Measurements from ENCODE around the gene KRTAP4-3. TPM values are rescaled to one million over a fixed set of nuclear protein-coding genes. Genes with fewer than 3 reads are reported as not detected.

The KRTAP4-3 gene
- total RNA-seq, 1 donor from 2014 or later: not detected

Other genes with a start within 250 kb of the KRTAP4-3 start
- gene KRT23, start 230.6 kb downstream of the KRTAP4-3 start, total RNA-seq: 1.1 TPM
- gene KRT39, start 201.3 kb downstream of the KRTAP4-3 start, total RNA-seq: 0.35 TPM
- gene KRT40, start 183.9 kb downstream of the KRTAP4-3 start, total RNA-seq: not detected
- gene KRTAP3-3, start 174.1 kb downstream of the KRTAP4-3 start, total RNA-seq: not detected
- not detected for gene KRTAP3-2, start 168.3 kb downstream of the KRTAP4-3 start, total RNA-seq
- gene KRTAP3-1, start 159.1 kb downstream of the KRTAP4-3 start, total RNA-seq: not detected
- not detected for gene KRTAP1-5, start 141.0 kb downstream of the KRTAP4-3 start, total RNA-seq
- not detected for gene KRTAP1-4, start 138.0 kb downstream of the KRTAP4-3 start, total RNA-seq
- not detected for gene KRTAP1-3, start 133.3 kb downstream of the KRTAP4-3 start, total RNA-seq
- not detected for gene KRTAP1-1, start 126.8 kb downstream of the KRTAP4-3 start, total RNA-seq
- not detected for gene KRTAP2-1, start 120.9 kb downstream of the KRTAP4-3 start, total RNA-seq
- gene KRTAP2-2, start 113.0 kb downstream of the KRTAP4-3 start, total RNA-seq: not detected
- not detected for gene KRTAP2-3, start 108.1 kb downstream of the KRTAP4-3 start, total RNA-seq
- not detected for gene KRTAP2-4, start 102.3 kb downstream of the KRTAP4-3 start, total RNA-seq
- not detected for gene KRTAP4-7, start 84.1 kb downstream of the KRTAP4-3 start, total RNA-seq
- gene KRTAP4-8, start 70.1 kb downstream of the KRTAP4-3 start, total RNA-seq: not detected
- not detected for gene KRTAP4-16, start 66.0 kb downstream of the KRTAP4-3 start, total RNA-seq
- gene KRTAP4-9, start 62.8 kb downstream of the KRTAP4-3 start, total RNA-seq: not detected
- gene KRTAP4-11, start 49.8 kb downstream of the KRTAP4-3 start, total RNA-seq: not detected
- gene KRTAP4-12, start 44.0 kb downstream of the KRTAP4-3 start, total RNA-seq: not detected
- not detected for gene KRTAP4-6, start 27.7 kb downstream of the KRTAP4-3 start, total RNA-seq
- gene KRTAP4-5, start 18.4 kb downstream of the KRTAP4-3 start, total RNA-seq: not detected
- gene KRTAP4-4, start 7.5 kb downstream of the KRTAP4-3 start, total RNA-seq: not detected
- not detected for gene KRTAP4-2, start 10.0 kb upstream of the KRTAP4-3 start, total RNA-seq
- not detected for gene KRTAP4-1, start 16.7 kb upstream of the KRTAP4-3 start, total RNA-seq
- not detected for gene KRTAP9-1, start 21.7 kb upstream of the KRTAP4-3 start, total RNA-seq
- not detected for gene KRTAP9-2, start 58.4 kb upstream of the KRTAP4-3 start, total RNA-seq
- not detected for gene KRTAP9-3, start 64.2 kb upstream of the KRTAP4-3 start, total RNA-seq
- not detected for gene KRTAP9-8, start 69.8 kb upstream of the KRTAP4-3 start, total RNA-seq
- gene KRTAP9-4, start 81.5 kb upstream of the KRTAP4-3 start, total RNA-seq: not detected
- not detected for gene KRTAP9-9, start 87.2 kb upstream of the KRTAP4-3 start, total RNA-seq
- gene KRTAP9-6, start 97.2 kb upstream of the KRTAP4-3 start, total RNA-seq: not detected
- gene KRTAP9-7, start 107.5 kb upstream of the KRTAP4-3 start, total RNA-seq: not detected
- not detected for gene KRTAP29-1, start 134.6 kb upstream of the KRTAP4-3 start, total RNA-seq
- not detected for gene KRTAP16-1, start 141.1 kb upstream of the KRTAP4-3 start, total RNA-seq
- gene KRTAP17-1, start 147.5 kb upstream of the KRTAP4-3 start, total RNA-seq: not detected
- gene KRT33A, start 182.6 kb upstream of the KRTAP4-3 start, total RNA-seq: not detected
- gene KRT33B, start 201.6 kb upstream of the KRTAP4-3 start, total RNA-seq: not detected
- gene KRT34, start 214.1 kb upstream of the KRTAP4-3 start, total RNA-seq: not detected
- not detected for gene KRT31, start 229.4 kb upstream of the KRTAP4-3 start, total RNA-seq